Myocyte (in vitro differentiated cells): ENCODE results near the gene SYT12. TPM values are rescaled to one million over a fixed set of nuclear protein-coding genes. Genes with fewer than 3 reads are reported as not detected.

Experiments used
- DNase-seq: peaks from one replicate; pipeline ENCODE4 v3.0.0-alpha.2; 2012; ENCODE audit warnings: low read depth
- total RNA-seq: library from RNA; depleted of rRNA; stranded (reverse); fragments of >200 nt; gene quantifications from 2 replicates; pipeline ENCODE4 v1.2.3, GENCODE V29; 2014

Gene SYT12
- total RNA-seq, 1 donor from 2014 or later, result not detected

GRCh38 chr11:67054836-67055523 lies 32.0 kb downstream of the SYT12 start:
- DNase-seq, result peak; percentile 43

- DNase-seq, result no peak
Observed at GRCh38 chr11:67055812-67056211, 32.9 kb downstream of the SYT12 start.

- DNase-seq, result no peak
Observed at GRCh38 chr11:67056267-67057204, 33.6 kb downstream of the SYT12 start, which contains the start of gene RHOD. Gene RHOD, plus strand, starts transcription at chr11:67056847. Its CDS starts 56 bp downstream, at chr11:67056903.

GRCh38 chr11:67057205-67057672 lies 34.3 kb downstream of the SYT12 start:
- DNase-seq, result no peak

GRCh38 chr11:67058506-67058905 lies 35.6 kb downstream of the SYT12 start:
- no peak for DNase-seq

- DNase-seq, result no peak
Observed at GRCh38 chr11:67059671-67060070, 36.7 kb downstream of the SYT12 start.

- no peak for DNase-seq
Observed at GRCh38 chr11:67060111-67060522, 37.2 kb downstream of the SYT12 start.

GRCh38 chr11:67062526-67063373 lies 39.8 kb downstream of the SYT12 start:
- DNase-seq, result no peak

GRCh38 chr11:67066333-67066709 lies 43.4 kb downstream of the SYT12 start:
- DNase-seq, result no peak

- peak; percentile 47 for DNase-seq
Observed at GRCh38 chr11:67071420-67072284, 48.7 kb downstream of the SYT12 start.

- no peak for DNase-seq
Observed at GRCh38 chr11:67072295-67072694, 49.4 kb downstream of the SYT12 start.

GRCh38 chr11:67073908-67074307 lies 51.0 kb downstream of the SYT12 start:
- no peak for DNase-seq

GRCh38 chr11:67076202-67076601 lies 53.3 kb downstream of the SYT12 start:
- DNase-seq, result no peak

- no peak for DNase-seq
Observed at GRCh38 chr11:67079065-67079705, 56.3 kb downstream of the SYT12 start.

GRCh38 chr11:67082071-67082791 lies 59.3 kb downstream of the SYT12 start:
- DNase-seq, result no peak

GRCh38 chr11:67083786-67084366 lies 60.9 kb downstream of the SYT12 start:
- DNase-seq, result no peak

- no peak for DNase-seq
Observed at GRCh38 chr11:67085617-67086016, 62.7 kb downstream of the SYT12 start.

- DNase-seq, result no peak
Observed at GRCh38 chr11:67090717-67091116, 67.8 kb downstream of the SYT12 start.

GRCh38 chr11:67095214-67095507 lies 72.2 kb downstream of the SYT12 start:
- DNase-seq, result no peak
